HFF-Myc (cell line): Measurements from ENCODE around the gene PNRC2.

Experiments used
- DNase-seq: peaks from one replicate; pipeline ENCODE4 v3.0.0-alpha.2; 2011; ENCODE audit warnings: low read depth; ENCODE audit errors: extremely low read depth
- H3K4me3 ChIP-seq: replicated peaks from 2 replicates; pipeline ENCODE4 v1.5.1; 2011; ENCODE audit warnings: low read depth, mild to moderate bottlenecking, control low read depth, low read length
- CTCF ChIP-seq: IDR thresholded peaks from 2 replicates; pipeline ENCODE4 v1.5.1; 2012; ENCODE audit warnings: mild to moderate bottlenecking, low read depth, low read length, control low read depth; ENCODE audit errors: missing control alignments

PNRC2 gene

GRCh38 chr1:23963617-23964234, 4.1 kb downstream of the PNRC2 start:
- no peak for TF ChIP-seq CTCF
- no peak for DNase-seq
- no peak overlapping the region for H3K4me3 ChIP-seq

GRCh38 chr1:23964235-23964668, 4.6 kb downstream of the PNRC2 start:
- no peak for TF ChIP-seq CTCF
- H3K4me3 ChIP-seq, result no peak overlapping the region
- no peak for DNase-seq

GRCh38 chr1:23964790-23965740, 5.4 kb downstream of the PNRC2 start:
- DNase-seq, result no peak
- no peak overlapping the region for H3K4me3 ChIP-seq
- TF ChIP-seq CTCF, result no peak

- TF ChIP-seq CTCF, result no peak
- no peak overlapping the region for H3K4me3 ChIP-seq
- no peak for DNase-seq
Measured at GRCh38 chr1:23966973-23967493, 7.4 kb downstream of the PNRC2 start.

- DNase-seq, result no peak
- H3K4me3 ChIP-seq, result no peak overlapping the region
- no peak for TF ChIP-seq CTCF
Measured at GRCh38 chr1:23967871-23968270, 8.2 kb downstream of the PNRC2 start.

- no peak for DNase-seq
- TF ChIP-seq CTCF, result no peak
- H3K4me3 ChIP-seq, result peak overlapping the region; percentile 80
Measured at GRCh38 chr1:23977187-23977853, 17.7 kb downstream of the PNRC2 start.
